Body of pancreas (tissue), 4 donors: Measurements from ENCODE around the gene FAM53C. TPM values are rescaled to one million over a fixed set of nuclear protein-coding genes. Genes with fewer than 3 reads are reported as not detected.

ENCODE experiments used
- ATAC-seq: fragments of 150-250 bp; one replicate; pipeline ENCODE4 v1.9.1; 2016
- DNase-seq, 4 donors: peaks; one replicate each; pipeline ENCODE4 v3.0.0-alpha.2; 2019
- H3K27ac ChIP-seq, 4 donors: fragments of 200-600 bp; sonication (generic); 1 replicate in 3 of 4; 2 replicates in 1 of 4; pipeline versions ENCODE4 v1.5.1 to v1.6.1; 2016 to 2019; ENCODE audit warnings: mild to moderate bottlenecking in 1 of 4, mixed read lengths in 1 of 4, moderate library complexity in 1 of 4
- H3K27me3 ChIP-seq, 2 donors: fragments of 200-600 bp; sonication (generic); one replicate each; pipeline ENCODE4 v1.6.0; 2016; ENCODE audit warnings: mild to moderate bottlenecking in 1 of 2
- H3K36me3 ChIP-seq, 2 donors: fragments of 200-600 bp; sonication (generic); replicated peaks in 1 of 2; 2 replicates each; pipeline ENCODE4 v1.5.1; 2016; ENCODE audit warnings: low read depth in 2 of 2; ENCODE audit not compliant: insufficient read depth in 1 of 2
- H3K4me1 ChIP-seq: fragments of 200-600 bp; sonication (generic); one replicate; pipeline ENCODE4 v1.6.0; 2016
- H3K4me3 ChIP-seq, 2 donors: fragments of 200-600 bp; sonication (generic); 1 replicate in 1 of 2; 2 replicates in 1 of 2; pipeline ENCODE4 v1.5.1; 2016 to 2019
- H3K9me3 ChIP-seq, 3 donors: fragments of 200-600 bp; sonication (generic); 1 replicate in 2 of 3; 2 replicates in 1 of 3; pipeline ENCODE4 v1.5.1; 2016
- POLR2A ChIP-seq, 3 donors: fragments of 450-650 bp; IDR thresholded peaks; one replicate each; pipeline ENCODE4 v1.6.1; 2016; ENCODE audit warnings: antibody characterized with exemption in 3 of 3, mild to moderate bottlenecking in 2 of 3
- WGBS, 2 donors: methylation state at CpG; one replicate each; pipeline ENCODE4 v1.1.5; 2017; 5-methylcytosine and 5-hydroxymethylcytosine counted together
- intact Hi-C: fragments of 100-400 bp; cut with DNase I; formaldehyde crosslinking; loops from one replicate; pipeline ENCODE4 v1.15.1; 2023
- total RNA-seq, 2 donors: library from RNA; depleted of rRNA; stranded (reverse); fragments of >200 nt; gene quantifications; one replicate each; pipeline ENCODE4 v1.1.0, GENCODE V29; 2016
- TF ChIP-seq, protein P1 (sequence below), 7 experiments: fragments of 450-650 bp in 4 of 7; fragments of 200-600 bp in 3 of 7; sonication (generic) in 3 of 7; IDR thresholded peaks; one replicate each; pipeline ENCODE4 v1.5.1; 2016 to 2019; ENCODE audit warnings: antibody characterized with exemption in 7 of 7

The FAM53C gene
- total RNA-seq, 2 donors from 2014 or later, result 12.5 to 33.7 TPM

DNA sequence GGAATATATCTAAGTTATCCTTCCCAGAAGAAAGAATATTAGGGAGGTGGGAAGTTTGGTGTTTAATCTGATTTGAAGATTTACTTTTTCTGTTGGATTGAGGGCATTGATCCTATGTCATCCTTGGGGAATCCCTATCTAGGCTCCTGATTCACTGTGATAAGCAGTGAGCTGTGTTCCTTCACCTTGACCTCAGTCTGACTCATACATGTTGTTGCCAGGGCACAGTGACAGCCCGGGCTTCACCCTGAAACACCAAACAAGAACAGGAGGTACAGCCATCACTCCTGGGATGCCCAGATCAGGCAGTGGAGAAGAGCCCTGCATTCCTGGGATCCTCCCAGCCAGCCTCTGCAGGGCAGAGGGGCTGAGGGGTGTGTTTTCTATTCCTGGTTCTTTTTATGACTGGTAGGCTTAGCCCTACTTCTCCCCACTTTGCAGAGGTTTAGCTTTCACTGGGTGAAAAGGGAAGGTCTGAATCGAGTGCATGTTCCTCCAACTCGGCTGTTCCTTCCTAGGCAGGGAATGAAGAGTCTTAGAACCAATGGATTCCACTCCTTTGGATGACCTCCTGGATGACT lies 3.1 kb upstream of the FAM53C start:
- Histone ChIP-seq H3K27me3 (no peaks in the 10 kb centered on the region), H3K4me3 (no peak overlapping the region), H3K9me3 (no peaks in the 10 kb centered on the region), H3K4me1 (peaks cover 24% of the 10 kb centered on the region), H3K36me3 (no peaks in the 10 kb centered on the region), H3K27ac (no peak overlapping the region)
- DNase-seq (no peak), ATAC-seq (no peak)
- TF ChIP-seq, protein P1, sequence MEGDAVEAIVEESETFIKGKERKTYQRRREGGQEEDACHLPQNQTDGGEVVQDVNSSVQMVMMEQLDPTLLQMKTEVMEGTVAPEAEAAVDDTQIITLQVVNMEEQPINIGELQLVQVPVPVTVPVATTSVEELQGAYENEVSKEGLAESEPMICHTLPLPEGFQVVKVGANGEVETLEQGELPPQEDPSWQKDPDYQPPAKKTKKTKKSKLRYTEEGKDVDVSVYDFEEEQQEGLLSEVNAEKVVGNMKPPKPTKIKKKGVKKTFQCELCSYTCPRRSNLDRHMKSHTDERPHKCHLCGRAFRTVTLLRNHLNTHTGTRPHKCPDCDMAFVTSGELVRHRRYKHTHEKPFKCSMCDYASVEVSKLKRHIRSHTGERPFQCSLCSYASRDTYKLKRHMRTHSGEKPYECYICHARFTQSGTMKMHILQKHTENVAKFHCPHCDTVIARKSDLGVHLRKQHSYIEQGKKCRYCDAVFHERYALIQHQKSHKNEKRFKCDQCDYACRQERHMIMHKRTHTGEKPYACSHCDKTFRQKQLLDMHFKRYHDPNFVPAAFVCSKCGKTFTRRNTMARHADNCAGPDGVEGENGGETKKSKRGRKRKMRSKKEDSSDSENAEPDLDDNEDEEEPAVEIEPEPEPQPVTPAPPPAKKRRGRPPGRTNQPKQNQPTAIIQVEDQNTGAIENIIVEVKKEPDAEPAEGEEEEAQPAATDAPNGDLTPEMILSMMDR (IDR thresholded peaks at IDR 0.05), result no peak
- TF ChIP-seq POLR2A (IDR thresholded peaks at IDR 0.05), result no peak
- 29 to 47% methylated on average over 3 of the region's 3 CpGs for WGBS, 2 donors
- intact Hi-C loops, result no loop called here

DNA sequence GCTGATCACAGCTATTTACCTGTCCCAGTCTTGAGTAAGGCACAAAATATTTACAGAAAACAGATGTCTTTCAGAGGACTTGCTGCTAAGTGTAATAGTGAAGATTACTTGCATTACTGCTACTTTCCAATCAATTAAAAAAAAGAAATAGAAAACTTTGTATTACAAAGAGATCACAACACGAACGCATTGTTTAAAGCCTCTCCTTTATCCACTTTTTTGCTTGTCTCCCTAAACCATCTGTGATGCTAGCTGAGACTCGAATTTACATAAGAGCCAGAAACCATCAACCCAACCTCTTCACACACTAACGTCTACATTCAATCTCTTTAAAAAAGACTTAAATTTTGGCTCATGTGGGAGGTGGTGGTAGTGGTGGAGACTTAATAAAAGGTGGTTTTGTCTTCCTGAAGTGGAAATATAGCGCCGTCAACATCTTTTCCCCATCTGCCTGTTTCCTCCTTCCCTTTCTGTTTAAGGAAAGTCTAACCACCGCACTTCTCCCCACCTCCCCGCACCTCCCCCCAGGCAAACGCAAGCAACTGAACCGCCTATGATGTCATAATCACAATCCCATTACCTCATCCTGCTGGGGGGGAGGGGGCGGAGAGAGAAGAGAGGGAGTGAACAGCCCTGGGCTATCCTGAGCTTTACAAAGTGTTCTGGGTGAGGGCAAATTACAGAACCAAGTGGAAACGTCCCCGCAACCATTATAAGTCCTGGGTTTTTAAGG lies 948 bp upstream of the FAM53C start:
- Histone ChIP-seq H3K4me1 (peaks cover 28% of the 10 kb centered on the region), H3K27me3 (no peaks in the 10 kb centered on the region), H3K9me3 (no peaks in the 10 kb centered on the region), H3K36me3 (peaks cover 0 to 3% of the 10 kb centered on the region in 2 donors), H3K4me3 (peak overlapping the region; percentile 47 to 82), H3K27ac (peak overlapping the region; percentile 93 to 99 (median 96))
- TF ChIP-seq, protein P1 (IDR thresholded peaks at IDR 0.05), result no peak
- TF ChIP-seq POLR2A (IDR thresholded peaks at IDR 0.05), result no peak
- 11 to 16% methylated on average over 13 of the region's 13 CpGs for WGBS, 2 donors
- intact Hi-C loops, result no loop called here
- DNase-seq (peak; percentile 81 to 87 (median 87)), ATAC-seq (peak; percentile 64)

DNA sequence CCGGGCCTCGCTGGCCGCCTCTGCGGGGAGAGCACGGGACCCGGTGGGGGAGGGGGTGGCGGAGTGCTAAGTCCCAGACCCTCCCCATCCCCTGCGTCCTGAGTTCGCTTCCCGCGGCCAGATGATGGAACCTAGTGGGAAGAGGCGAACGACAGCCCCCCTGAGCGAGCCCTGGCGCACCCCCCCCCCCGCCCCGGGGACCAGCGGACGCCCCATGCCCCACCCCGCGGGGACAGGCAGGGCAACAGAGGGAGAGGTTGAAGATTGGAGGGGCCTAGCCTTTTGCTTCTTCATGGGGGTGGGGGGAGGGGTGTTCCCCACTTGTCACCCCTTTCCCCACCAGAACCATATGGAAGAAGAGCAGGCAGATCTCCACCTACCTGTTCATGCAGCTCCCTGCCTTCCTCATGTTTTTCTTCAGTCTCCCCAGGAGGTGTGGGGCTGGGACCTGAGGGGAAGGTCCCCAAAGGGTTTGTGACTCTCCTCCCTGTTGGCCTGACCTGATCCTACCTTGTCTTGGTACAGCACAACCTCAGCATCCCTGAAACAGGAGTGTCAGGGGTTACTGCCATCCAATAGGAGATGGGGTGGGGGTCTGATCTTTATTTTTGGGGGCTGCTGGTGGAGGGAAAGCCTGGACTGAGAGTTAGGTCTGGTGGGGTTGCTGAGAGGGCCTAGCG lies 485 bp downstream of the FAM53C start:
- intact Hi-C loops, result no loop called here
- TF ChIP-seq, protein P1 (IDR thresholded peaks at IDR 0.05), result no peak
- no peak for TF ChIP-seq POLR2A (IDR thresholded peaks at IDR 0.05)

DNA sequence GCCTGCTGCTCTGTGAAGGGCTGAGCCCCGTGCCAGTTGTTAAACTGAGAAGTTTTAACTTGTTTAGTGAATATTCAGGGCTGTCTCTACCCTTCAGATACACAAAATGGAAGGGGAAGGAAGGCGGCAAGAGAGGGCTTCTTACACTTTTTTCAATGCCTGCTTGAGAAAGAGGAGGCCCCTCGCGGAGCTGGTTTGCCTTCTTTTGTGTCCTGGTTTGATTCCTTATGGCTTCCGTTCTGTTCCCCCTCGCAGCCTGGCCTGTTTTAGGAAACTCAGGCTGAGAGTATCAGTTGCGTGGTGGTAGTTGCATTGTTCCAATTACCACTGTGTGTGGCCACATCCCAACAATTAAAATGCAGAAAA lies 1.0 kb downstream of the FAM53C start:
- peak overlapping the region; percentile 82 to 85 for H3K4me3 ChIP-seq
- H3K9me3 ChIP-seq, result no peaks in the 10 kb centered on the region
- ATAC-seq (no peak), DNase-seq (peak in 3 of 4 donors; percentile 19 to 47 (median 27))
- intact Hi-C loops, result no loop called here
- H3K27me3 ChIP-seq, result no peaks in the 10 kb centered on the region
- H3K36me3 ChIP-seq, result peaks cover 0 to 6% of the 10 kb centered on the region in 2 donors
- peaks cover 28% of the 10 kb centered on the region for H3K4me1 ChIP-seq
- TF ChIP-seq, protein P1 (IDR thresholded peaks at IDR 0.05), result no peak
- no peak for TF ChIP-seq POLR2A (IDR thresholded peaks at IDR 0.05)
- H3K27ac ChIP-seq, result peak overlapping the region; percentile 93 to 99 (median 96)
- WGBS, 2 donors, result 3 to 4% methylated on average over 7 of the region's 7 CpGs

More for the DNA sequence above, 485 bp downstream of the FAM53C start:
- no peaks in the 10 kb centered on the region for H3K27me3 ChIP-seq
- no peak for ATAC-seq
- H3K27ac ChIP-seq, result peak overlapping the region; percentile 93 to 99 (median 96)
- H3K36me3 ChIP-seq, result peaks cover 0 to 3% of the 10 kb centered on the region in 2 donors
- DNase-seq, result no peak
- H3K4me3 ChIP-seq, result peak overlapping the region; percentile 82 to 85
- H3K4me1 ChIP-seq, result peaks cover 28% of the 10 kb centered on the region
- no peaks in the 10 kb centered on the region for H3K9me3 ChIP-seq
- 0% methylated on average over 1 to 21 of the region's 22 CpGs for WGBS, 2 donors
